HK-2 (cell line): ENCODE measurements around the gene SERTAD1.
"Not testable (repeated sequence)": the region's sequence is repeated elsewhere in the genome, so short reads cannot be mapped to it uniquely, and the experiment has no call there.

Experiments
- DNase-seq: peaks from one replicate; pipeline ENCODE4 v3.0.0-alpha.2; 2018; ENCODE audit not compliant: unreplicated experiment

The SERTAD1 gene

GRCh38 chr19:40421993-40422747, 3.6 kb downstream of the SERTAD1 start:
- no peak for DNase-seq

- DNase-seq, result peak; percentile 93
Measured at GRCh38 chr19:40420766-40421765, 4.7 kb downstream of the SERTAD1 start.

DNA sequence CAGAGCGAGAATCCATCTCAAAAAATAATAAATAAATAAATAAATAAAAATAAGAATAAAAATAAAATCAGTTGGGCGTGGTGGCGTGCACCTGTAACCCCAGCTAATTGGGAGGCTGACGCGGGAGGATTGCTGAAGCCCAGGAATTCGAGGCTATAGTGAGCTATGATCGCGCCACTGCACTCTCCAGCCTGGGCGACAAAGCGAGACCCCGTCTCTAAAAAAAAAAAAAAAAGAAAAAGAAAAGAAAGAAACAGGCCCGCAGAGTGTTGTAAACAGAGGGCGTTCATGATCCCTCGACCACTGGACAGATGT, 5.4 kb downstream of the SERTAD1 start:
- DNase-seq, result no peak

DNA sequence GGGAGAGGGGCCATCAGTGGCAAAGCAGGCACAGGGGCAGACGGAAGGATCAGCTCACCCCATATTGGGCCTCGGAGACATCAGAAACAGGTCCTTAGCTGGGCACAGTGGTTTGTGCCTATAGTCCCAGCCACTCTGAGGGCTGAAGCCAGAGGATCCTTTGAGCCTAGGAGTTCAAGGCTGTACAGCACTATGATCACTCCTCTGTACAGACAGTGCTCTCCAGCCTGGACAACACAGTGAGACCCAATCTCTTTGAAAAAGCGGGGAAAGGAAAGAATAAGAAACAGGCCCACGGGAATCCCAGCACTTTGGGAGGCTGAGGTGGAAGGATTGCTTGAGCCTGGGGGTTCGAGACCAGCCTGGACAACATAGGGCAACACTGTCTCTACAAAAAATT, 6.0 kb downstream of the SERTAD1 start:
- DNase-seq, result no peak

DNA sequence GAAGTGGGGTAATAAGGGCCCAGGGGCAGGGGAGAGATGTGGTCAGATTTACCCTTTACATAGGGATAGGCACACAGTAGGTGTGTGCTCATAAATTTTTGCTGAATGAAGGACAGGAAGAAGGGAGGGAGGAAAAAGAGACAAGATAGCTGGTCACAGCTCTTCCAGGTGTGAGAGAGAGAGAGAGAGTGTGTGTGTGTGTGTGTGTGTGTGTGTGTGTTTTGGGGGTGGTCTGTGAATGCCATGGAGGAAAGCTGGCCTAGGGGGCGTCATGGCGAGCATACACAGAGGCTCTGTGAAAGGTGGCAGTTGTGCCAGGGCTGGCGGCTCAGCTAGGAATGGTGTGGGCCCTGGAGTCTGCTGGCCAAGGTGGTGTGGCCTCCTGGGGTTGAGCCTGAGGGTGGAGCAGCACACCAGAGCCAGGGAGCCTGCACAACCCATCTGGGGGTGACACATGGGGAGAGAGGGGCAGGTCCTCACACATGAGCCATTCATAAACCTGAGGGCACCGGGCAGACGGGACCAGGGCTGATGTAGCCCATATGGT, 6.7 kb downstream of the SERTAD1 start:
- DNase-seq, result no peak

DNA sequence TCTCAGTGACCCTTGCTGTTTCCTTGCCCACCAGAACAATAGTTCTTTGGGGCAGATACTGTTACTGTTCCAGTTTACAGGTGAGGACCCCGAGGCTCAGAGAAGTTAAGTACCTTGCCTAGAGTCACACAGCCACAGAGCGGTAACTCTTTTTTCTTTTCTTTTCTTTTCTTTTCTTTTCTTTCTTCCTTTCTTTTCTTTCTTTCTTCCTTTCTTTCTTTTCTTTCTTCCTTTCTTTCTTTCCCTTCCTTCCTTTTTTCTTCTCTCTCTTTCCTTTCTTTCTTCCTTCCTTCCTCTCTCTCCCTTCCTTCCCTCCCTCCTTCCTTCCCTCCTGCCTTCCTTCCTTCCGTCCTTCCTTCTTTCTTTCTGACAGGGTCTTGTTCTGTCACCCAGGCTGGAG, 7.8 kb downstream of the SERTAD1 start:
- no peak for DNase-seq

GRCh38 chr19:40417643-40417981, 8.2 kb downstream of the SERTAD1 start:
- no peak for DNase-seq

DNA sequence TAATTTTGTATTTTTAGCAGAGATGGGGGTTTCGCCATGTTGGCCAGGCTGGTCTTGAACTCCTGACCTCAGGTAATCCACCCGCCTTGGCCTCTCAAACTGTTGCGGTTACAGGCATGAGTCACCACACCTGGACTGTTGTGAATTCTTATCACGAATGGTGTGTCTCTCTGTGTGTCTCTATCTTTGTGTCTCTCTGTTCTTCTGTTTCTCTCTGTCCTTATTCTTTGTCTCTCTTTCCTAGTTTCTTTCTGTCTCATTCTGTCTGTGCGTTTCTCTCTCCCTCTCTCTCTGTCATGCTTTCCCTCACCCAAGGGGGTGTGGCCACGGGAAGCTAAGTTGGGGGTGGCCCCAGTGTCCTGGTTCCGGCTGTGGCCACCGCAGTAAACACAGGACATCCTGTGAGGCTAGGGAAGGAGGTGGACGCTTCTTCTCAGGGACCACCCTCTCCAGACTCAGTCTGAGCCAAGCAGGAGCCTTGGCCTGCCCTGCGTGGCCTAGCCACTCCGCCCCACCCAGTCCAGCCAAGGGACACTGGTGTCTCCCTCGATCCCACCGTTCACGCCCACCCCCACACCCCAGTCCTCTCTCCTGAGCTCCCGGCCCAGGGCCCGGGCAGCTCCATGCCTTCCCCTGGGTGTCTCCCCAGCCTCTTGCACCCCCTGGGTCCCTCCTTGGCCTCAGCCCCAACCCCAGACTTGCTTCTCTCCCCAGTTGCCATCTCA, 8.7 kb downstream of the SERTAD1 start:
- DNase-seq, result peak; percentile 45

DNA sequence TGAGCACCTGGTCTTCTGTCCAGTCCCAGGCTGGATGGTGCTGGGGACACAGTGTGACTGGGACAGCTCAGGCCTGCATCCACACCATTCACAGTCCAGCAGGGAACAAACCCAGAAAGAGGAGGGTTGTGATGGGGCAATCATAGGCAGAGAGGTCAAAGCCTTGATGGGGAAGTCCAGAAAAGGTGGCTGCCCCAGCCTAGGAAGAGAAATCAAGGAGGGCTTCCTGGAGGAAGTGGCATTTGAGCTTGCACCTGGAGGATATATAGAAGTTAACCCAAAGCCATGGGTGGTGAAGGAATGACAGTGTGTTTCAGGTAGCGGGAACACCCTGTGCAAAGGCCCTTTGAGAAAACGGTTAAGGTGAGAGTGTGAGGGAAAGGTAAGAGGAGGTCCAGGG, 10.0 kb downstream of the SERTAD1 start:
- DNase-seq, result no peak

DNA sequence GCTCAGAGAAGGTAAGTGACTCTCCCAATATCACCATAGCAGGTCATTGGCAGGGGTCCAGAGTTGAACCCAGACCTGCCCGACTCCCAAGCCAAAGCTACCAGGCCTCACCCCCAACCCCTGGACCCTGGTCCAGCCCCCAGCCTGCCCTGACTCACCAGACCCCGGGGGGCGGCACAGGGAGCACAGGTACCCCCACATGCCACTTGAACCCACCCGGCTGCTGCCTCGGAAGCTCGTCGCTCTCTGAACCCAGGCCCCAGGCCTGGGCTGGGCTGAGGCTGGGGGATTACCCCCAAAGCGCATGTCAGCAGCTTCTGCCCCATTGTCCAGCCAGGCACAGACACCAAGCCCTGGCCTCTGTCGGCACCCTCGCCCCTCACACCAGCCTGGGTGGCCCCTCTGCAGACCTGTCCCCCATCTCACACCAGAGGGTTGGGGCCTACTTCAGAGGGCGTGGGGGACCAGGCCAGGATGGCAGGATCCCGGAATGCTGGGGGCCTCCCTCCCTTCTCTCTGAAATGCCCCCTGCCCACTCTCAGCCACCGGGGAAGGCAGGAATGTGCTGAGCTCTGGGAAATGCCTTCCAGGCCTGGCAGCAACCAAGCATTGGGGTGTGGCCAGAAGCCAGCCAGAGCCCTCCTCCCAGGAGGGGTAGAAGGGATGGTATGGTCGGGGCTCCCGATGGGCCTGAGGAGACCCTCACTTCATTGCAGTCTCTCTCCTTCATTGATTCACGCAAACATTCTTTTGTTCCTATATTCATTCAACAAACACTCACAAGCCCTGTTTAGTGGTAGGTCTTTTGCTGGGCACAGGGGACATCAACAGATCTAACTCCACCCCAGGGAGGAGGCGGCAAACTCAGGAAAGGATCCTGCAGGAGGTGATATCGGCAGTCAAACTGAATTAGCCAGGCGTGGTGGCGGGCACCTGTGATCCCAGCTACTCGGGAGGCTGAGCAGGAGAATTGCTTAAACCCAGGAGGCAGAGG, 11.0 kb downstream of the SERTAD1 start:
- DNase-seq, result no peak

DNA sequence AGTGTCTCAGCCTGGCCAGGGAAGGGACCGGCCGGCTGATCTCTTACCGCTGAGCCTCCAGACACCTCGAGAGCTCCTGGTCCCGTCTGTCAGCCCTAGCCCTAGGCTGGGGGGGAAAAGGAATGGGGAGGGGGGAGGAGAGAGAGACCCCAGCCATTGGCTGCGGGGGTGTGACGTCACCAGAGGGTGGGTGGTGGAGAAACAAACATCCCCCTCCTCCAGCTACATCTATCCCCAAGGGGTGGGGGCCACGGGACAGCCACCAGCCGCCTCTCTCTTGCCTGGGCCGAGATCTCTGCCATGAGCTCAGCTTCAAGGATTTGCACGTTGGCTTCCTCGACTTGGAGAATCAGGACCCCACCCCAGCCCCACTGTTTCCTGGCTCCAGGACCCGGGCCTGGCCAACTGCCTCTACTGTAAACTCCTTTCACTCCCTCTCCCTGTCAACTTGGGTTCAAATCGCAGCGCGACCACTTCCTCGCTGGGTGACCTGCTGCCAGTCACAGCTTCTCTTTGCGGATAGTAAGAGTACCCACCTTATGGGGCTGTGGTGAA, 12.4 kb downstream of the SERTAD1 start, which contains the start of gene PRX:
PRX (minus strand) TSS at position 88 of the 555 bp plus-strand sequence. CDS start 5,446 bp downstream, outside the sequence.
- DNase-seq, result no peak

- DNase-seq, result no peak
Measured at GRCh38 chr19:40412866-40413265, 12.9 kb downstream of the SERTAD1 start.

DNA sequence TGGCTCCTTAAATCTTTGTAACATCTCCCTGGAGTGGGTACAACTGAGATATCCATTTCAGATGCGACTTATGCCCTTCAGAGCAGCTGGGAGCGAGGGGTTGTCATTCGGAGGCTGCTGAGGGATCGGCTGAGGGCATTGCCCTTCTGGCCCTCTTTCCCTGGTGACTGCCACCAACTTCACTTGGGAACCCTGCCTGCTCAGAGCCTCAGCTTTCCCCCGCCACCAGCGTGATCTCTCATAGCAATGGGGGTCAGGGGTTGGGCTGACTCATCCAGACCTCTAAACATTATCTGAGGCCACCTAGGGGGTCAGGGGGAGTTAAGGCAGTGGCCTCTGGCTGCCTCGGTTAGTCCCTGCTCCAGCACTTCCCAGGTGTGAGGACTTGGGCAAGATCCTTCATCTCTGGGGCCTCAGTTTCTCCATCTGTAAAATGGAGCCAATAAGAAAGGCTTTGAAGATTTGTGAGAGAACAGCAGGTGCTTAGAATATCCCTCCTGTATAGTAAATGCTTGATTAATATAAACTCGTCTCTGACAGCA, 13.8 kb downstream of the SERTAD1 start:
- no peak for DNase-seq

GRCh38 chr19:40411125-40411842, 14.5 kb downstream of the SERTAD1 start:
- DNase-seq, result no peak

DNA sequence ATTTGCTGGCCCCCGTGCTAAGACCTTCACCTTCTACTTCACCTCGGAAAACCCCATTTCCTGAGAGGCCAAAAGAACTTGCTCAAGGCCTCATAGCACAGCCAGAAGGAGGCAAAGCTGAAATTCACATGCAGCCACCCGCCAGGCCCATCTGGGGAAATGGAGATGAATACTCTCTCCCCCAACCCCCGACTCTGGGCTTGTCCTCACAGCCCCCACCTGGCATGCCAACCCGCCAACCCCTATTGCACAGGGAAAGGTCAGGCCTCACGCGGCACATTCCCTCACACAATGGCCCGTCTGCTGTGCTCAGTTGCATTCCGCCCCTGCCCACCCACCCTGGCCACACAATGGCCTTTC, 15.8 kb downstream of the SERTAD1 start:
- no peak for DNase-seq

DNA sequence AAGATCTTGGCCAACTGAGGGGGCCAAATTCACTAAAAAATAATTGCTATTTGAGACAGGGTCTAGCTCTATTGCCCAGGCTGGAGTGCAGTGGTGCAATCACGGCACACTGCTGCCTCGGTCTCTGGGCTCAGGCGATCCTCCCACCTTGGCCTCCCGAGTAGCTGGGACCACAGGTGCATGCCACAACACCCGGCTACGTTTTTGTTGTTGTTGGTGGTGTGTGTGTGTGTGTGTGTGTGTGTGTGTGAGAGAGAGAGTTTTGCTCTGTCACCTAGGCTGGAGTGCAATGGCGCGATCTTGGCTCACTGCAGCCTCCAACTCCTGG, 17.2 kb downstream of the SERTAD1 start:
- DNase-seq, result not testable (repeated sequence)

DNA sequence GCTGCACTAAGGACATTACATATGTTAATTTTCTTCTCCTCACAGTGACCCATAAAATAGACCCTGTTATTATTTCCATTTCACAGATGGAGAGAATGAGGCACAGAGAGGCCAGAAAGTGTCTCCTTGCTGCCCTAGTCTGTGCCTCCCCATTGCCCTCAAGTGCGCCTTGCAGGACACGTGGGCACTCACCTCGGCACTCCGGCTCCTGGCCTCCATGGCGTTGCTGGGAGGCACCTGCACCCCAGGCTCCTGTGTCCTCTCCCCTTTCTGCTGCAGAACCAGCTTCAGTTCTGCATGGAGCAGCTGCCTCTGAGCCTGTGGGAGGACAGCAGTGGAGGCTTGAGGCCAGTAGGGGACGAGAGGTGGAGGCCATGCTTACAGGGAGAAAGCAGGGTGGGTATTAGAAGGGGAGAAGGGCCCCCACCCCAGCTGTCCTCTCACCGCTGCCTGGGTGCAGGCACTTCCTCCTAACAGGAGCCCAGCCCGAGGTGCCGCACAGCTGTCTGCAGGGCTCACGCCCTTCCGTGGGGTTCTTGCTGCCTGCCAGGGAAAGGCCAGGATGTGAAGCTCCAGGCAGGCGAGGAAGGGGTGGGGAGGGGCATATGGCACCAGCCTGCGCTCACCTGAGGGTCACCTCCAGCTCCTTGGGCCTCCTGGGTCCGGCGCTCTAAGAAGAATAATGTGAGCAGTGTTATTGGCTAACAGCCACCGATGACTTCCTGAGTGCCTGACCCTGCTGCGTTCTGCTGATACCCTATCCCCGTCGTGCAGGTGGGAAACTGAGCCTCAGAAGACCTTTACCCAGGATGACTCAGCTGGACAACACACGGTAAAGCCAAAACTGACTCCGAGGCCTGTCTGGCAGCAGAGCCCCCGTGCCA, 17.8 kb downstream of the SERTAD1 start:
- no peak for DNase-seq

DNA sequence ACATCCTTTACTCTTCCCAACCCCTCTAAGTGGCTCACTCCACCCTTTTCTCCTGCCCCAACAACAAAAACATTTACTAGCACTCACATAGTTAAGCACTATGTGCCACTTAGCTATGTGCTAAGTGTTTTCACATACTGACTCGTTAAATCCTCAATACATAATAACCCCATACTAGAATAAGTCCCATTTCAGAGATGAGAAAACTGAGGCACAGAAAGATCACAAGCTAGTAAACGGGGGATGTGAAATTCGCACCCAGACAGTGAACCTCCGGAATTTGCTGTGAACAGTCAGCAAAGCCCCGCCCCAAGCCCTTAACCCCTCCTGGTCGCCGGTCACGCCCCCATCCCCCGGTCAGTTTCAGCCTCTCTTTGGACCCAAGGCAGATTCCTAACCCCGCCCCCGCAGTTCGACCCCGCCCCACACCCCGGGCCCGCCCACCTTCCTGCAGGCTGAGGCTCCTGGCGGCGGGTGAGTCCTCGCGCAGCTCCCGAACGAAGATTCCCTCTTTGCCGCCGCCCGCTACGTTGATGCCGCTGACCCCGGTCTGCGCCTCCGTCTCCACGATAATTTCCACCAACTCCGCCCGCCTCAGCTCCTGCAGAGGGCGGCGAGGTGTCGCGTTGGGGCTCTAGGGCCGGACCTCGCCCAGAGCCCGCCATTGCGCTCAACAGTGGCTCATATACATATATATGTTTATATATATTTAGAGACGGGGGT, 22.4 kb downstream of the SERTAD1 start:
- peak; percentile 97 for DNase-seq
